ENCODE measurements around the gene FDXACB1. TPM values are rescaled to one million over a fixed set of nuclear protein-coding genes. Genes with fewer than 3 reads are reported as not detected.
"Not testable (repeated sequence)": the region's sequence is repeated elsewhere in the genome, so short reads cannot be mapped to it uniquely, and the experiment has no call there.

FDXACB1 gene
- polyA plus RNA-seq, 3 donors, result 4.8 to 6.0 (median 5.8) TPM

DNA sequence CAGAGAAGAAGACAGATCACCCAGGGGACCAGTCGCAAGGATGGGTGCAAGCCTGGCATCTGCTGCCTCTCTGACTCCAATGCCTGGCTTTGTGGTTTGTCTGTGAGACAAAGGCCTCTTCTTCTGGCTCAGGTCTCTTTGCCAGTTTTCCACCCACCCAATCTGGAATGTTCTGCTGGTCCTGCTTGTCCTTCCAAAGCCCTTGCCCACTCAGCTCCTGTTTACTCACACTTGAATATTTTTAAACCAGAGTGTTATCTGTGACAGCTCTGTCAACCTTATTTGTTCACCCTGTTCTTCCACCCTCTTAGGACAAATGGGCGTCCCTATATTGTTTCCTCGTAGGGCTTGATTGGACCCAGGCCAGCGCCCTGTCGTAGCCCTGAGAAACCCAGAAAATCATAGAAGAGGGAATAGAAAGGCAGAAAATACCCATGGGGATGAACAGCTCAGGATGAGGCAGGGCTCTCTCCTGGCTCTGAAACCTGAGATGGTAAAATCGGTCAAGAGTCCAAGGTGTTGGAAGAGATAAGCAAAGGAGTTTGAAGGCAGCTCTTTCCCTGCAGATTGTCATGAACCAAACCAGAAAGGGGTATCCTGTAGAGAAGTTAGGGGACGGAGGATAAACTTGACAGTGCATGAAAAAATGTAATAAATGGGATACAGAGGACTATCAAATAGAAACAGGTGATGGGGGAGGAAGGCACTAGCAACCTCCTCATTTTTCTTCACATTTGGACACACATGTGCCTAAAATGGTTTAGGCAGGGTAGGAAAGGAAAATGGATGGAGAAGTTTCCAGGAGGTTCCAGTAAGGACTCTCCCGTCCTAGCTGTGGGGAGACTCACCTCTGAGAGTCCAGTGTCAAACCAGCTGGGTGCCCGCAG, 32.0 kb upstream of the FDXACB1 start:
- no peak for DNase-seq

DNA sequence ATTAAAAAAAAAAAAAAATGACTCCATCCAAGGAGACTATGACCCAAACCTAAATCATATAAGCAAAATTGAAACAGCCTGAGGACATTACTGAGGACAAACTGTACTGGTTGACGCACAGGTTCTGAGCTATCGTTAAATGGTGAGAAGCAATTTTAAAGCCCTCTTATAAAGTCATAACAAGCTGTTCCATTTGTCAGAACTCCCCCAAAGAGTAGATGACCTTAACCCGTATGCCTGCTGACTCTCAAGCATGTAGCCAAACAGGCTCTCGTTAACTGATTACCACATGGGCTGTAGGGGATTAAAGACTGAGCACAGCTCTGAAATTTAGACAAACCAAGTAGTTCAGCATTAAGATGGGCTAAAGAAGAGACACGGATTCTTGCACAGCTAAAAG, 30.4 kb upstream of the FDXACB1 start:
- DNase-seq, result no peak

DNA sequence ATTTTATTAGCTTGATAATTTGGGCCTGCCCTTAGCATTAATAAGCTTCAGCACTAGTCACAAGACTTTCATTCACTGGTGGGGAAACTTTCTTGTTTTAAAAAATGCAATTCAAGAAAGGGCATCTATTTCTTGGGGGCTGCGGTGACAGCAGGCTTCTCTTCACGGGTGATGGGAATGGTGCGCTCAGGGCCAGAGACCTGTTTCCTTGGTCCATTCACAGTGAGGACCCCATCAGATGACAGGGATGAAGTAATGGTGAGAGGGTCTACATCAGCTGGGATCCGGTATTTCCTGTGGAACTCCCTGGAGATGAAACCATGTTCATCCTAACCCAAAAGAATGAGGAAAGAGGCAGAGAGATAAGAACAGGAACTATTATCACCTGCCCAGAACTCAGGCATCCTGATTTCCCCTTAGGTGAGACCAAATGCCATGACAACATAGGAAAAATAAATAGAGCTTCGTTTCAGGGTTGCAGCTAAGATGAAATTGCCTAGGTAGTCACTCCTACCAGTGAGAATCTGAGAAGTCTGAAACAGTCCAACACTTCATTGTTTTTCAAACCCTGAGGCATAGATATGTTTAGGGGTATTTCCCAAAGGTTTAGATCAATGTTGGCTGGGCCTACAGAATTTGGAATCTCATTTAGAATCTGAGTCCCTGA, 29.8 kb upstream of the FDXACB1 start:
- no peak for DNase-seq

DNA sequence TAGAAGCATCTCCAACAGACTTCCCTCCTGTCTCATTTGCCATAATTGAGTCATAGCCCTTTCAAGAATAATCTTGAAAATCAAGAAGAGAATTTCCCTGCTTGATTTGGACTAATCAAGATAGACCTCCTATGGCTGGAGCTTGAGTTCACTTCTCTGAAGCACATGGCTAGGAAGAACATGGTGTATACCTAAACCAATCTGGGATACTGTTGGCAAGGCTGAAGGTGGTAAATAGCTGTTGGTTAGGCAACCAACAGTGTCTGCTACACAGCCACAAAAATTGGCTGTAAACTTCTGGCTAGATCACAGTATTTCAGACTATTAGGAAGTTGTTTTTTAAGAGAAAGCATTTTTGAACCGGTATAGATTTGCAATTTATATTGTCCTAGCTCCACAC, 27.7 kb upstream of the FDXACB1 start:
- no peak for DNase-seq

DNA sequence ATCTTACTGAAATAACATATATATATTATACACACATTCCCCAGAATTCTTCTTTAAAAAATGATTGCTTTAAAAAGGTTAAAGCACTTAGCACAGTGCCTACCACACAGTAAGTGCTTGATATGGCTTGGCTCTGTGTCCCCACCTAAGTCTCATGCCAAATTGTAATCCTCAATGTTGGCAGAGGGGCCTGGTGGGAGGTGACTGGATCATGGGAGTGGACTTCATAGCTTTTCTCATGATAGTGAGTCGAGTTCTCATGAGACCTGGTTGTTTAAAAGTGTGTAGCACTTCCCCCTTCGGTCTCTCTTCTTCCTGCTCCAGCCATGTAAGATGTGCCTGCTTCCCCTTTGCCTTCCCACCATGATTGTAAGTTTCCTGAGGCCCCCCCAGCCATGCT, 26.4 kb upstream of the FDXACB1 start:
- DNase-seq, result no peak

DNA sequence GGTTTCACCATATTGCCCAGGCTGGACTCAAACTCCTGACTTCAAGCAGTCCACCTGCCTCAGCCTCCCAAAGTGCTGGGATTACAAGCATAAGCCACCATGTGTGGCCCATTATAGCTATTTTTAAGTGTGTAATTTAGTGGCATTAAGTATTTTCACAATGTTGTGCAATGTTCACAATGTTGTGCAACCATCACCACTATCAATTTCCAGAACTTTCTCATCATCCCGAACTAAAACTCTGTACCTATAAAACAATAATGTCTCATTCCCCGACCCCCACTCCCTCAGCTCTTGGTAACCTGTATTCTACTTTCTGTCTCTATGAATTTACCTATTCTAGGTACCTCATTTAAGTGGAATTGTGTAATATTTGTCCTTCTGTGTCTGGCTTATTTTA, 7.9 kb upstream of the FDXACB1 start:
- DNase-seq, result no peak

DNA sequence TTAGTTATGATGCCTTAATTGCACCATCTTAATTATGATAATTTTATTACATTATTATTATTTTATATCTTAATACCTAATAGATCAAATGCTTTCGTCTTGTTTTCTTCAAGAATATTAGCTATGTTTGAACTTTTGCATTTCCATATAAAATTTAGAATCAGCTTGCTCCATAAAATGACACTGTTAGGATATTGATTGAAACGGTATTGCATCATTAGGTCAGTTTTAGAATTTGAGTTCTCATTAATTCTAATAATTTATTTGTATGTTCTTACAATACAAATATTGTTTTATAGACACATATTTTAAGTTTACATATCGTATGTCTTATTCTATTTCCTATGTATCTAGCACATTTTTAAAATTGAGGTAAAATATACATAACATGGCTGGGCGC, 7.1 kb upstream of the FDXACB1 start:
- DNase-seq, result no peak

DNA sequence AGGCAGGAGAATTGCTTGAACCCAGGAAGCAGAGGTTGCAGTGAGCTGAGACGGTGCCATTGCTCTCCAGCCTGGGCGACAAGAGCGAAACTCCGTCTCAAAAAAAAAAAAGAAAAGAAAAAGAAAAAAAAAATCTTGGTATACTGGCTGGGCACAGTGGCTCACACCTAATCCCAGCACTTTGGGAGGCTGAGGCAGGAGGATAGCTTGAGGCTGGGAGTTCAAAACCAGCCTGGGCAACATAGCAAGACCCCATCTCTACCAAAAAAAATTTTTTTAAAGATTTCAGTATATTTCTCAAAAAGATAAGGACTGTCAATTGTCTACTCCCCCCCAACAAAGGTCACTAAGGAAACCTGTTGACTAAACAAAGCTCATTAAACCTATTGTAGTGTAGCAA, 6.1 kb upstream of the FDXACB1 start:
- not testable (repeated sequence) for DNase-seq

DNA sequence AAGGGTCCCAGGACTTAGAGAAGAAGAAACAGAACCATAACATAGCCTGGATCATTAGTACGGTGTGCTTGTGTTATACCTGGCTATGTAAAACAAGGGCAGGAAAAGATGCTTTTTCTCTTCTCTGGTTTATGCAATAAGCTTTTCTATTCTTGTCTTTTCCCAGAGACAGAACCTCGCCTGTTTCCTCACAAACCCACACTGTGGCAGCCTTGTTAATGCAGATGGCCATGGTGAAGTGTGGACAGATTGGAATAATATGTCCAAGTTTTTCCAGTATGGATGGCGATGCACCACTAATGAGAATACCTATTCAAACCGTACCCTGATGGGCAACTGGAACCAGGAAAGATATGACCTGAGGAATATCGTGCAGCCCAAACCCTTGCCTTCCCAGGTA, 3.2 kb upstream of the FDXACB1 start:
- DNase-seq, result no peak

DNA sequence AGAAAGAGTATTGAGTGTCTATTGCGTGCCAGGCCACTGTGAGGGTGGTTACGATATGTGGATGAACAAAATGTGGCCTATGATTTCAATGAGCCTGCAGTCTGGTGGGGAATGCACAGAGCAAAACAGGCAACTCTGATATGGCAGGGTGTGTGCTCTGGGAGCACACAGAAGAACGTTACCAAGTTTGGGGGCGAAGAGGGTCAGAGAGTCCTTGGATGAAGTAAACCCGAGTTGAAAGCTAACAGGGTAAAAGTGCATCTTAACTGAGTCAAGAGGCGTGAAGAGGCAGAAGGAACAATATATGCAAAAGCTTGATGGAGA, 634 bp upstream of the FDXACB1 start:
- DNase-seq, result no peak

DNA sequence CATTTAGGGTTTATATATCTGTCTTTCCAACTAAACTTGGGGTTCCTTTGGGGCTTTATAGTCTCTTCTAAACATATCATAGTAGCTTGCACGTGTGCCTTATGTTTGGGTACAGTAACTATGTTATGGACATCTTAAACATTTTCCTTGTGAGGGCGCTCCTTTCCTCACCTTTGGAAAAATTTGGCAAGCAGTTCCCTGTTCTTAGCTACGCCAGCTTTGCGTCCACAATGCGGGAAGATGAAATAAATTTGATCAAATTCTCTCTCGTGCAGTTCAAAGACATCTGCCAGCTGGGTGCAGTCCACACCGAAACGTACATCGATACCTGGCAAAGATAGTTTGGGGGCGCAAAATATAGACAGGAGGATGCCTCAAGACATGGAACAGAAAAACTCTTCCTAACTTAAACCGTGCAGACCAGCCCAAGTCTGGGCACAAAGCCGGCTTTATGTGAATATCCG, 548 bp downstream of the FDXACB1 start:
- peak; percentile 45 for DNase-seq

DNA sequence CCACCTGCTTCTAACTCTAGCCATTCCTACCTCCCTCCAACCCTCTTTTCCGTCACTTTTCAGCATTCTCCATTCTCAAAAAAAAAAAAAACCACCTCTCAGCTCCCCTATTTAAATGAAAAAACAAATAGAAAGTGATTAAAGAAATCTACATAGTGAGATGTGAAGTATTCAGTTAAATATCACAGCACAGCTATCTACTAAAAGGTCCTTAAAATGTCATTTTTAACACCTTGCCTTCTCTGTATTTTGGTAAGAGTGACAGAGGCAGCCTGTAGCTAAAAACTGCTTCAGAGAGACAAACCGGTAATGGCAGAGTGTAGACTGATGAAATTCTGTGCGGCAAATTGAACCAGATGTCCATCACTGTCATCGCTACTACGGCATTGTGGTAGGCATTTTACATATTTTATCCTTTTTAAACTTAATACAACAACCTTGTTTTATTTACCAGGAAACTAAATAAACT, 7.2 kb downstream of the FDXACB1 start:
- no peak for DNase-seq

DNA sequence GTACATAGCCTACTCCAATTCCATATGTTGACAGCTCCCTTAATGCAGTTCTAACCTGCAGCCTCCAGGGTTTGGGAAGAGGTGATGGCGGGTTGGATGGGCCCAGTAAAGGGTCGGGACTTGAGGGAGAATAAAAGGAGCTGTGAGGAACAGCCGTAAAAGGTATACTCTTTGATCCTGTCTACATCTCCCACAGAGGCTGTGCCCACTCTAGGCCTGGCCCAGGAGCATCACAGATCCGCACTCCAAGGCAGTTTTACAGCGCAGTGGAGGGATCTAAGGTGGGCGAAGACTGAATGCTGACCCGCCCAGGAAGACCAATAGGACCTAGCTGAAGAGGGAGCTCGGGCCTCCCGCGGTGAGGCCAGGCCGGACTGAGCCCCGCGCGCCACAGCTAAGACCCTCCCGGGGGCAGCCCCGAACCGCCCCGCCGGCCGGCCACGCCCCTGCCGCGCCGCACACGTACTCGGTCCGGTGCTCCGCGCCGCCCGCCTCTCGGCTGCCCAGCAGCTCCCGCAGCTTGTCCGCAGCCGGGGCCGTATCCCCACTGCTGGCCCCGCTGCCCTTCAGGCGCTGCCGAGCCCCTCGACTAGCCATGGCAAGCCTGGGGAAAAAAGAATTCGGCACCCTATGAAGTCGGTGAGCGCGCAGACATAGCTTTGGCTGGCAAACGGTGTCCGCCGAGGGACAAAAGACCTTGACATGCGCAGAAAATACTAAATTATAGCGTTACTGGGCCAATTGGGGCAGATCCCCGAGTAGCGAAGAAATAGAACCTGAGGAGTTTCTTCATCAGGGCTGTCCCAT, 7.9 kb downstream of the FDXACB1 start, which contains the start of gene ALG9:
ALG9 (minus strand) TSS at position 696 of the 807 bp plus-strand sequence; CDS start at position 597, 99 bp downstream.
- DNase-seq, result peak; percentile 83

DNA sequence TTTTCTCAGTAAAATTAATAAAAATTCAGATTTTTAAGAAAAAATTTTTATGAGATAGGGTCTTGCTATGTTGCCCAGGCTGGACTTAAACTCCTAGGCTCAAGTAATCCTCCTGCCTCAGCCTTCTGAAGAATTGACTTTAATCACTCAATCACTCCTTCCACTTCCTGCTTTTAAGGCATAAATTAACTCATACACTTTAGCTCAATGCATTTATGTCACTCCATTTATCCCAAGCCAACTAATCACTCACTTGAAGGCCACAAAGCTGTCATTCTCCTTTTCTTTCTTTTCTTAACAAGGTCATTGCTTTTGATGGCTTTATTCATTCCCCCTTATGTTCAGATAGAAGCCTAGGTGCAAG, 8.5 kb downstream of the FDXACB1 start:
- no peak for DNase-seq

DNA sequence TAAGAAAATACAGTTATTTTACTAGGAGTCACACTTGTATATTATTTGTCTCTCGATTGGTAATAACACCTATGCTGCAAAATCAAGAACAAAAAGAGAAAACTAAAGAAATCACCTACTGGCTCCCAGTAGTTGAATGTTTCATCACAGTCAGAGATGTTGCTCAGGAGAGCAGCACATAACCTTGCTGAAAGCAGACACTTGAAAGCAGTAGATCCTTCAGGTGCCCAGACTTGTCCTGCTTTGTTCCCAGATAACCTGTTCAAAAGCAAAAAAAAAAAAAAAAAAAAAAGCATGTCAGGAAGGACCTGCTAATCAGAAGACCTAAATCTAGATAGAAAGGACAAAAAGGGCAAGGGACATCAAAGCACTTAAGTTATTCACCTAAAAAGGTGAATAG, 8.9 kb downstream of the FDXACB1 start:
- no peak for DNase-seq

DNA sequence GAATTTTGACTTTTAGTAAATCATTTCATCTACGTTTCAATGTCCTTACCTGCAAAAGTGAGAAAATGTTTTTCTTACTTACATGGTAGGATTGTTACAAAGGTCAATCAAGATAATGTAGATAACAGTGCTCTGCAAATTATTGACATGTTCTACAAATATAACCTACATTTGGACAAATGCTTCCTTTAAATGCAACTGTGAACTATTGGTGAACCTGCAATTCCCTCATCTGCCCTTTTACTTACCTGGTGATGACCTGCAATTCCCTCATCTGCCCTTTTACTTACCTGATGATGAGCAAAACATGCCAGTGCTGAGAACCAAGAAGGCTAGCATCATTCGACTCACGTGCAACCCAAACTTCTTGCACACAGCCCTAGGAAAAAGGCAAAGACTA, 18.7 kb downstream of the FDXACB1 start:
- no peak for DNase-seq

DNA sequence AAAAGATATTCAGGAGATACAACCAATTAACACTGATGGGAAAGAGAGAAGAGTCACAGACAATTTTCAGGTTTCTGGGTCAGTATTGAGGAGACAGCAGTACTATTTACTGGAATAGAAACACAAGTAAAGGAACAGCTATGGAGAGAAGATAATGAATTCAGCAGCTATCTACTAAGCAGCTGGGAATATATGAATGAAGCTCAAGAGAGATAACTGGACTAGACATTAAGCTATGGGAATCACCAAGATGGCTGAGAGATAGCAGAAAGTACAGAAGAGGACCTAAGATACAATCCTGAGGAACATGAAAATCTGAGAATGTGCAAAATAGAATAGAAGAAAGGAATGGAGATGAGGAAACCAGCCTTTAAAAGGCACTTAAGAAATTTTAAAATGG, 23.5 kb downstream of the FDXACB1 start:
- no peak for DNase-seq

DNA sequence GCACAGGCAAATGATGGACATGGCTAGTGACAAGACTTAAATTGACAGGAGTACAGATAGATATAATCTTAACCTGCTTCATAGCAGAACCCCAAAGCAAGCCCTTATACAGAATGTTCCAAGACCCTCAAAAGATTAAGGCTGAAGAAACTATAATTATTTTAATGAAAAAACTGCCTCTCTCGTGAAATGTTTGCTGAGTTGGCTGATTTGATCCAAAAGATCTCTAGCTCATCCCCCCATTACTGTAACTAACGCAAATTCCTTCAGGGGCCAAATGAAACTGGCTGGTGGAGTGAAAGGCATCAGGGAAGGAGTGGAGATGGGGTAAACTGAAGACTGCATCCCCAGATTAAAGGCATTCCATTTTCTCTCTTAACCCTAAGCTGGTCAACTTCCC, 26.9 kb downstream of the FDXACB1 start:
- no peak for DNase-seq

DNA sequence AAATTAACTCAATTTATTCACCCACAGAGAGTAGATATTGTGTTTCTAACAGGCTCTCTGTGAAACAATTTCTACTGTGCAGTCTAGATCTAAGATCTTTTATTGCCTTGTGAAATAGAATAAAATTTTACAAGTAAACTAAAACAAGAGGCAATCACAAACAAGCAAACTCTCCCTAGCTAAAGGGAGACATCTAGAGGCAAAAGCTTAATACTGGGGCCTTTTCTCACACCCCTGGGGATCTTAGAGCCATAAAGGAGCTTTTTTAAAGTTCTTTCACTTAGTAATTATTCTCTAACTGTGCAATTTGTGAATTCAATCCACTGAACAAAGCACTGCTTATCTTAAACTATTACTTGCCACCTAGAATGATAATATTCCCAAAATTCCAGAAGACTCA, 27.3 kb downstream of the FDXACB1 start:
- DNase-seq, result no peak

DNA sequence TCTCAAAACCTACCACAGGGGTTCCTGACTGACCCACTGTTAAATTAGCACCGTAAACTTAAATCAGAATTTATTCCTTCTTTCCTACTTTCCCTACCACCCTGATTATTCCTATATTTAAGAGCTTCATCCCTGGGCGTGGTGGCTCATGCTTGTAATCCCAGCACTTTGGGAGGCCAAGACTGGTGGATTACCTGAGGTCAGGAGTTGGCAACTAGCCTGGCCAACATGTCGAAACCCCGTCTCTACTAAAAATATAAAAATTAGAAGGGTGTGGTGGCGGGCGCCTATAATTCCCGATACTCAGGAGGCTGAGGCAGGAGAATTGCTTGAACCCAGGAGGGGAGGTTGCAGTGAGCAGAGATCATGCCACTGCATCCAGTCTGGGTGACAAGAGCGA, 27.9 kb downstream of the FDXACB1 start:
- DNase-seq, result no peak

DNA sequence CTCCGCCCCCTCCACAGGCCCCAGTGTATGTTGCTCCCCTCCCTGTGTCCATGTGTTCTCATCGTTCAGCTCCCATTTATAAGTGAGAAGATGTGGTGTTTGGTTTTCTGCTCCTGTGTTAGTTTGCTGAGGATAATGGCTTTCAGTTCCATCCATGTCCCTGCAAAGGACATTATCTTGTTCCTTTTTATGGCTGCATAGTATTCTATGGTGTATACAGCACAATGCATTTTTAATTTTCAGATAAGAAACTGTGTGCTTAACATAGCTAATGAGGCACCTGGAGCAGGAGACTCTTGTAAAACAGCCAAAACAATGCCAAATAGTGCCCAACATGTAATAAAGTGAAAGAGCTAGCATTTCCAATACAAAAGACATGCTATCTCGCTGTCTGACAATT, 29.3 kb downstream of the FDXACB1 start:
- no peak for DNase-seq

DNA sequence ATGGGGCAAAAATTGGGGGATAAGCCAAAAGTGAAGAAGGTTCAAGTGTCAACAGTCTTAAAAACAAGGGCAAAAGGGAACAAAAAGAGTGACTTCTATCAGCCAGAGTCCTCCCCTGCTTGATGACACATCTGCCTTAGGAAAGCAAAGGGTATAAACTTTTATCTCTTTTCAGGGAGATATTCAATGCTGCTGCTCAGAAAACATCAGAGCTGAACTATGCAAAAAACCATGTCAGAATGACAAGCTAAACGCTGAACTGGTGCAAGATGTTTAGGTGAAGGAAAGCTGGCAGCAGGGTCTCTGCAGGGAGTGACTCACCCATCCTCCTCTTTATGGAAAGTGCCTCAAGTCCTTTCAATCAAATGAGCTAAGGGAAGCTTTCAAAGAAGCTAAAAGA, 32.3 kb downstream of the FDXACB1 start:
- DNase-seq, result no peak

DNA sequence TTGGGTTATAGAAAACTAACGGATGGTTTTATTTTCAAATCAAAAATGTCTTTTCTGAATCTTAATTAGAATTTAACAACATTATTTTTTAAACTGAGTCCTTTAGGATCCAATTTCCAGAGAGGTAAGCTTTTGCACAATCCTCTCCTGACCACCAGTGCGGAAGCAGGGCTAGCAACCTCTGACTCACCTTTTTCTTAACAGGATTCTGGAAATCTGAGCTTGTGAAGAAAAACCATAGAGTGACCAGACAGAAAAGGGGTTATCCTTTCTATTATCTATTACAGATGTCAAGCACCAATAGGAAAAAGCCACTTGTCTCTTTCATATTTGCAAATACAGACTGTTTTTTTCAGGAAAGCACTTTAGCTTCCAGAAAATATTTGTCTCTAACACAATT, 32.9 kb downstream of the FDXACB1 start:
- no peak for DNase-seq
